ENCODE results near the gene DGKQ.

- TF ChIP-seq, protein P1, sequence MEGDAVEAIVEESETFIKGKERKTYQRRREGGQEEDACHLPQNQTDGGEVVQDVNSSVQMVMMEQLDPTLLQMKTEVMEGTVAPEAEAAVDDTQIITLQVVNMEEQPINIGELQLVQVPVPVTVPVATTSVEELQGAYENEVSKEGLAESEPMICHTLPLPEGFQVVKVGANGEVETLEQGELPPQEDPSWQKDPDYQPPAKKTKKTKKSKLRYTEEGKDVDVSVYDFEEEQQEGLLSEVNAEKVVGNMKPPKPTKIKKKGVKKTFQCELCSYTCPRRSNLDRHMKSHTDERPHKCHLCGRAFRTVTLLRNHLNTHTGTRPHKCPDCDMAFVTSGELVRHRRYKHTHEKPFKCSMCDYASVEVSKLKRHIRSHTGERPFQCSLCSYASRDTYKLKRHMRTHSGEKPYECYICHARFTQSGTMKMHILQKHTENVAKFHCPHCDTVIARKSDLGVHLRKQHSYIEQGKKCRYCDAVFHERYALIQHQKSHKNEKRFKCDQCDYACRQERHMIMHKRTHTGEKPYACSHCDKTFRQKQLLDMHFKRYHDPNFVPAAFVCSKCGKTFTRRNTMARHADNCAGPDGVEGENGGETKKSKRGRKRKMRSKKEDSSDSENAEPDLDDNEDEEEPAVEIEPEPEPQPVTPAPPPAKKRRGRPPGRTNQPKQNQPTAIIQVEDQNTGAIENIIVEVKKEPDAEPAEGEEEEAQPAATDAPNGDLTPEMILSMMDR (IDR thresholded peaks at IDR 0.05) = no peak
- TF ChIP-seq ZFX (IDR thresholded peaks at IDR 0.05; ENCODE audit: borderline replicate concordance) = no peak
Measured at GRCh38 chr4:954211-955020, 19.0 kb downstream of the DGKQ start.

All from 22Rv1 (cell line).